LNCAP (cell line): ENCODE results near the gene LMO1.

ENCODE experiments used
- TF ChIP-seq, protein P1 (sequence below): fragments of 450-650 bp; IDR thresholded peaks from 2 replicates; pipeline ENCODE4 v1.5.1; 2017; ENCODE audit warnings: mild to moderate bottlenecking

LMO1 gene

GRCh38 chr11:8292351-8292750 lies 28.7 kb upstream of the LMO1 start:
- TF ChIP-seq, protein P1, sequence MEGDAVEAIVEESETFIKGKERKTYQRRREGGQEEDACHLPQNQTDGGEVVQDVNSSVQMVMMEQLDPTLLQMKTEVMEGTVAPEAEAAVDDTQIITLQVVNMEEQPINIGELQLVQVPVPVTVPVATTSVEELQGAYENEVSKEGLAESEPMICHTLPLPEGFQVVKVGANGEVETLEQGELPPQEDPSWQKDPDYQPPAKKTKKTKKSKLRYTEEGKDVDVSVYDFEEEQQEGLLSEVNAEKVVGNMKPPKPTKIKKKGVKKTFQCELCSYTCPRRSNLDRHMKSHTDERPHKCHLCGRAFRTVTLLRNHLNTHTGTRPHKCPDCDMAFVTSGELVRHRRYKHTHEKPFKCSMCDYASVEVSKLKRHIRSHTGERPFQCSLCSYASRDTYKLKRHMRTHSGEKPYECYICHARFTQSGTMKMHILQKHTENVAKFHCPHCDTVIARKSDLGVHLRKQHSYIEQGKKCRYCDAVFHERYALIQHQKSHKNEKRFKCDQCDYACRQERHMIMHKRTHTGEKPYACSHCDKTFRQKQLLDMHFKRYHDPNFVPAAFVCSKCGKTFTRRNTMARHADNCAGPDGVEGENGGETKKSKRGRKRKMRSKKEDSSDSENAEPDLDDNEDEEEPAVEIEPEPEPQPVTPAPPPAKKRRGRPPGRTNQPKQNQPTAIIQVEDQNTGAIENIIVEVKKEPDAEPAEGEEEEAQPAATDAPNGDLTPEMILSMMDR = no peak

DNA sequence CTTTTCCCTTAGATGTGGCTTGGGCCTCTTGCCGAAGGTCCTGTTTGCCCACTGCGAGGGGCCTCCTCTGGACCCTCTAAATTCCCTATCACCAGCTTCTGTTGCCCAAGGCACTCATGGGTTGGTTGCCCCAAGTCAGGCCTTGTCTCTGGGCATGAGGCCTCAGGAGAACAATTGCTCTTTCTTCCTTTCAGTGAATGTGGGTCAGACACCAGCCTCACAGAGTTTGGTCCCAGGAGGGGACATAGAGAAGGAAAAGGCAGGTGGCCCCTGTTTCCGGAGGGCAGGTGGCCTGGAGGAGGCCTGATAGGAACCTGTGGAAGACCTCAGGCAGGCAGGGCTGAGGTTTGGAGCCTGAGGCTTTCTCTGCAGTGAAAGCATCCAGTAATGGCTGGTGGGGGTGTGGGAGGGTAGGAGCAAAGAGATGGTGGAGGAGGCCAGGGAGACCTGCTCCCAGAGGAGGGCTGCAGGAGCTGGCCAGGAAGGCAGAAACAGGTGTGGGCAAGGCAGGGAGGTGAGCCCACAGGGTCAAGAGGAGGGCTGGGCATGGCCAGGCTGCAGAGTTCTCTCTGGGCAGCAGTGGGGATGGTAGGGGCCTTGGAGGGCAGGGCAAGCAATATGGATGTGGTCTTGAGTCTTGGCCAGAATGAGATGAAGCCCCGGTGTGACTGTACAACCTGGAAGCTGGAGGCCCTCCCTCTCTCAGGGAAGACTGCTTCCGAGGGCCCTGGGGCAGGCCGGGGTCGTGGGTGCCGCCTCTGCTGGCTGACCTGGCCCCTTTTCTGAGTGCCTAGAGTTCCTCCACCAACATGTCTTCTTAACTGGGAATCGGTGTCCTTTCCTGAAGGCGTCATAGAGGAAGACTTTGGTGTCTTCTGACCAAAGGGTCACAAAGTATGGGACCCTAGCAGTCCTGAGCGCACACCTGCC lies 28.0 kb upstream of the LMO1 start:
- TF ChIP-seq, protein P1 = no peak

DNA sequence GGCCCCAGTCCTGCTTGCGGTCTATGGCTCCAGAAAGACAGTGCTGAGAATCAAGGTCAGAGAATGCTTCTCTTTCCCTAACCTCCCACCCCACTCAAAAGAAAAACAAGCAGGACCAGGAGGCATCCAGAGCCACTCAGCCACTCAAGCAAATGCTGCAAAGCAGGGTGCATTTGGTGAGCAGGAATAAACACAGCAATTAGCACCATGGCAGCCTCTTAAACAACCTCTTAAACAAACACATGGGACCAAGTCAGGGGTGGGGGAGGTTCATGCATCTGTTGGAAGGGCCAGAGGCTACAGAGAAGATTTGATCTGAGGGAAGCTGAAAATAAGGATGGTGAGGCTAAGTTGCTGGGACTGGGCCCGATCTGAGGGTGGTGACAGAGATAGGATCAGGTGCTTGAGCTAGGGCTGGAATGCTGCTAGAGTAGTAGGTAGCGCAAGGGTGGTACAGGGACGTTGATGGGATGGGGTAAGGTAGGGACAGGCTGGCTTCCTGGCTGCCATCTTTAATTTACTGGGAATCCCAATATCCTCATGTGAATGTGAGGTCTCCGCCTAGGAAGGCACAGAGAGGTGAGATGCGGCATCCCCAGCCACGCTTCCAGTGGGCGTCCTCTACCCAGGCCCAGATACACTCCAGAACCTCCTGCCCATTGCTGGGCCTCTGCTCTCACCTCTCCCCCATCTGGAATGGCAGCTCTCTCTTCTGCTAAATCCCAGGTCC lies 26.6 kb upstream of the LMO1 start:
- TF ChIP-seq, protein P1 = no peak

- TF ChIP-seq, protein P1 = no peak
Measured at GRCh38 chr11:8289492-8289918, 25.8 kb upstream of the LMO1 start.

- TF ChIP-seq, protein P1 = no peak
Measured at GRCh38 chr11:8288824-8289491, 25.3 kb upstream of the LMO1 start.

GRCh38 chr11:8288166-8288772 lies 24.6 kb upstream of the LMO1 start:
- TF ChIP-seq, protein P1 = no peak

DNA sequence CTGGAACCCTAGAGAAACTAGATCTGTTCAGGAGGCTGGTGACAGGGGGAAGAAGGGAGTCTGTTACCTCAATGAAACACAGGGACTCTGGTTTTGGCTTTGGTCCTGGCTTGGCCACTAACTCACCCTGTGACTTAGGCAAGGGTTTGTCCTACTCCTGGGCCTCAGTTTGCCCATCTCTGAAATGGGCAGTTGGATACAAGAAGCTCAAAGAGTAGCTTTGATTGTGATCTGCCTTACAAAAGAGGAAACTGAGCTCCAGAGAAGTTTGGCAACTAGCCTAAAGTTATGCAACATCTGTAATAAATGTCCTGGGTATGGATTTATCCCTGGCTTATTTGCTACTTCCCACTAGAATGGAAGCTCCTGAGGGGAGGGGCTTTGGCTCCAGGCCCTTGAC lies 24.0 kb upstream of the LMO1 start:
- TF ChIP-seq, protein P1 = no peak
